Suppressor macrophage treated with lipopolysaccharide for 4 hours (primary cell): ENCODE results near the gene IDH3G.

ENCODE experiments used
- DNase-seq: peaks from one replicate; pipeline ENCODE4 v3.0.0-alpha.2; 2020

The IDH3G gene

DNA sequence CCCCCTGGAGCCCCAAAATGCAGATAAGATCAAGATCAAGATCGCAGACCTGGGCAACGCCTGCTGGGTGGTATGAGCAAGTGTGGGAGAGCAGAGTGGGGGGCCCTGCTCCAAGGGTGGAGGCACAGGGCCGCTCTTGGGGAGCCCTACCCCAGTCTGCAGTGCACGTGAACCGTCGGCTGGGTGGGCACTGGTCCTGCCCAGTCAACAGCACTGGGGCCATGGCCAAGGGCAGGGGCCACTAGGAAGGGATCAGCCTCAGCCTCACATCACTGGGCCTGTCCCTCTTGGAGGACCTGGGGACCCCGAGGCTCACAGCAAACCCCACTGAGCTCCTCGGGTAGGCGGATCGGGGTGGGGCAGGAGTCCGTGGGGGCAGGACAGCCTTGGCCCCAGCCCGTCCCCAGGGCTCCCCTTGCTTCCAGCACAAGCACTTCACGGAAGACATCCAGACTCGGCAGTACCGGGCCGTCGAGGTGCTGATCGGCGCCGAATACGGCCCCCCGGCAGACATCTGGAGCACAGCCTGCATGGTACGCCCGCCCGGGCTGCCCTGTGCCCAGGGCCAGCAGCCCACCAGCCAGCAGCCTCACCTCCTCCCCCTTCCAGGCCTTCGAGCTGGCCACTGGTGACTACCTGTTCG lies 9.7 kb downstream of the IDH3G start:
- DNase-seq = no peak

DNA sequence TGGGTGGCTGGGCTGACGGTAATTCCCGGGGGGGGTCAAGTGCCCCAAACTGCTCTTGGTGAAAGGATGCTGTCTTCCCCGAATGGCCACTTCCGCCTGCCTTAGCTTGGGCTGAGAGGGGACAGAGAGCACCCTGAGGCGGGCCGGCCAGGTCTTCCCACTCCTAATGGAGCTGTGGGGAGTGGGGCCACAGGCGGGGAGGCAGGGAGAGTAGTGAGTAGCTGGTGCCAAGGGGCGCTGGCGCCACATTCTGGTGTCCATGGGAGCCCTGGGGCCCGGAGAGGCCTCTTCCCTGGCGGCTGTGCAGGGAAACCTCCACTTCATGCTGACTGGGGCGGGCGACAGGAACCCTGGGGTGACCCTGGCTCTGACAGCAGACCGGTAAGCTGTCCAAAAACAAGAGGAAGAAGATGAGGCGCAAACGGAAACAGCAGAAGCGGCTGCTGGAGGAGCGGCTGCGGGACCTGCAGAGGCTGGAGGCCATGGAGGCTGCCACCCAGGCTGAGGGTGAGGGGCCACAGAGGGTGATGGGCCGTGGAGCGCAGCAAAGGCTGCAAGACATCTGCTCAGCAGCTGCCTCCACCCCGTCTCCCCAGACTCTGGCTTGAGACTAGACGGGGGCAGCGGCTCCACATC lies 10.7 kb downstream of the IDH3G start:
- DNase-seq = no peak

DNA sequence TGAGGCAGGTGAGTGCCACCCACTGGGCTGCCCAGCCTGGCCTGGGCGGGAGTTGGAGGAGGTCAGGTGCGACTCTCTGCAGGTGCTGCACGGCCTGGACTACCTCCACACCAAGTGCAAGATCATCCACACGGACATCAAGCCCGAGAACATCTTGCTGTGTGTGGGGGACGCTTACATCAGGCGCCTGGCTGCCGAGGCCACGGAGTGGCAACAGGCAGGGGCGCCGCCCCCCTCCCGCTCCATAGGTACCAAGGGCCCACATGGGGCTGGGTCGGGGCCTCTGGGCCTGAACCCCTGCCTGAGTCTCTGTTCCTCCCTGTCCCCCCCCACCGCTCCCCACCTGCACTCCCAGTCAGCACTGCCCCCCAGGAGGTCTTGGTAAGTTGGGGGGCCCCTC lies 11.3 kb downstream of the IDH3G start:
- DNase-seq = no peak

DNA sequence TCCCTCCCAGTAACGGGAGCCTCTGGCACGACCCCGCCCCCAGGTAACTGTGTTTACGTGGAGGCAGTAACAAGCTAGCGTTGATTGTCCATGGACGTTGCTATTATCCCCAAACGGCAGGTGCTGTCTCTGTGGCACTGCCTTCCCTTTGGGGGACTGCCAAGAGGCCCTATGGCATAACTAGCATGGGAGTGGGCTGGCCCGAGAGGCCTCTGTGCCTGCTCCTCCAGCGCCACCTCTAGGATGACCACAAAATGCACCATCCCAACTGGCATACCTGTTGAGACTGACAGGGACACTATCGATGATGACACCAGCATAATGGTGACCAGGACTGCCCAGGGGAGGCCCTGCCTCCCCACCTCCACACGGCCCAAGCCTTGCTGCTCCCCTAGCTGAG lies 11.9 kb downstream of the IDH3G start:
- DNase-seq = no peak

DNA sequence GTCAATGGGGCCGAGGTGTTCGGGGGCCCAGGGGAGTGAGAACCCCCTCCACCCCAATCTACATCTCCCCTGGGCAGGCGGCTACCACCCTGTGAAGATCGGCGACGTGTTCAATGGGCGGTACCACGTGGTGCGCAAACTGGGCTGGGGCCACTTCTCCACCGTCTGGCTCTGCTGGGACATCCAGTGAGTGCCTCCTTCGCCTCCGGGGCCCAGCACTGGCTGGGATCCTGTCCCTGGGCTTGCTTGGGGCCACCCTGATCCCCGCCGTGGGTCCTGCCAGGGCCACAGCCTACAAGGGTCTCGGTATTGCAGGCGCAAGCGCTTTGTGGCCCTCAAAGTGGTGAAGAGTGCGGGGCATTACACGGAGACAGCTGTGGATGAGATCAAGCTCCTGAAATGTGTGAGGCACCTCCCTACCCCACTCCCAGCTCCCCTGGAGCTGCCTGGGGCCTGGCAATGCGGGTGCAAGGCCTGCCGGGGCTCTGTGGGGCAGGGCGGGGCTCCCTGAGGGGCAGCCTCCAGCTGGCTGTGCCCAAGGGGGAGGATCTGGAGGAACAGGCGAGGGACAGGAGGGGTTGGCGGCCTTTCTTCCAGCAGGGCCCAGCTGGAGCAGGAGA lies 12.6 kb downstream of the IDH3G start:
- DNase-seq = no peak

DNA sequence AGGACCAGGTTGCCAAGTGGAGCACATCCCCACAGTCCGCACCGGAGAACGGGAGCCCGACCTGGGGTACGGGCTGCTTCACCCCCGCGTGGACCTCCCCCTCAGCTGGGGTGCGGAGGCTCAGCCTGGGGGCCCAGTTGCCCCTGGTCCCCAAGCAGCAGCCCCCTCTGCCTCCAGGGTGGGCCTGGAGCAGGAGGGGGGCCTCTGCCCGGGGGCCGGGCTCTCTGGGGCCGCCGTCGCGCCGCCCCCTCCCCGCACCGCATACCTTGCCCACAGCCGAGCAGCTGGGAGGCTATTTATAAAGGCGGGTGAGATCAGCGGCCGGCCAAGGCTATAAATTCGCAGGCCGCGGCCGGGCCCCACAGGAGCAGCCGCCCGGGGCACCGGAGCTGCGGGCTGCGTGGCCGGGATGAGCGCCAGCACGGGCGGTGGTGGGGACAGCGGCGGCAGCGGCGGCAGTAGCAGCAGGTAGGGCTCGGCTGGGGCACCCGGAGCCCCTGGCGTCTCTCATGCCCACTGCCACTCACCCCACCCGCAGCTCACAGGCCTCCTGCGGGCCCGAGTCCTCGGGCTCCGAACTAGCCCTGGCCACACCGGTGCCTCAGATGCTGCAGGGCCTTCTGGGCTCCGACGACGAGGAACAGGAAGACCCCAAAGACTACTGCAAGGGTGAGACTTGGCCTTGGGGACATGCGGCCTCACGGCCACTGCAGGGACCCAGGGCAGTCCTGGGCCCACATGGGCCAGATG lies 13.3 kb downstream of the IDH3G start, which contains the start of gene SRPK3:
Gene SRPK3, plus strand, starts transcription at position 364 of the 750 bp plus-strand sequence. Its CDS starts 46 bp downstream, at position 410.
- DNase-seq = no peak

DNA sequence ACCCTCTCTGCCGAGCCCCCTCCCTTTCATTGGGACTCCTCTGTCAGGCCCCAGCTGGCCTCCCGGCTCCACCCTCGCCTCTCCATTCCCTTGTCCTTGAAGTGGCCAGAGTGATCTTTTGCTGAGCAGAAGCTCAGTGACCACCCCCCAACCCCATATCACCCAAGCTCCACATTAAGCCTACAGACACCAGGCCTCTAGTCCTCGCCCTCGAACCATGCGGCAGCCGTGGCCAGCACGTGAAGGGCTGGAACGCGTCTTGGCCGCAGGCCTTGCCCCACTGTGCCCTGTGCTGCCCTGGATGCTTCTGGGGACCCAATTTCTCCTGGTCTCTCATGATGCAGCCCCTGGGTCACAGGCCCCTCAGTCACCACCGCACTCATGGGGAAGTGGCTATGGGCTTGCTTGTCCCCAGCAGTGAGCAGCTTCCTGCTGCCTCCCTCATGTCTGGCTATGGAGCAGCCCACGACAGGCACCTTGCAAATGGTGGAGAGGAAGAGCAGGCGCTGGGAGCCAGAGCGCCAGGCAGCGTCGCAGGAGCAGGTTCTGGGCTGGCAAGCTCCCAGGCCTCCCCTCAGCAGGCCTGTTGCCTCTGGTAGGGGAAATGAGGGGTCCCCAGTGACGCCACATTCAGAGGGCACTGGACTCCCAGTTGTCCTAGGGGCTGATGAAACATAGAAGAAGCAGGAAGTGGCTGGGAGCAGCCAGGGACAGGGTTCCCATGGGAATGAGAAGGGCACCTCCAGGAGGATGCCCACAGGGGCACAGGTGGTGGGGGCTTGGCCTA lies 14.1 kb downstream of the IDH3G start:
- DNase-seq = no peak

DNA sequence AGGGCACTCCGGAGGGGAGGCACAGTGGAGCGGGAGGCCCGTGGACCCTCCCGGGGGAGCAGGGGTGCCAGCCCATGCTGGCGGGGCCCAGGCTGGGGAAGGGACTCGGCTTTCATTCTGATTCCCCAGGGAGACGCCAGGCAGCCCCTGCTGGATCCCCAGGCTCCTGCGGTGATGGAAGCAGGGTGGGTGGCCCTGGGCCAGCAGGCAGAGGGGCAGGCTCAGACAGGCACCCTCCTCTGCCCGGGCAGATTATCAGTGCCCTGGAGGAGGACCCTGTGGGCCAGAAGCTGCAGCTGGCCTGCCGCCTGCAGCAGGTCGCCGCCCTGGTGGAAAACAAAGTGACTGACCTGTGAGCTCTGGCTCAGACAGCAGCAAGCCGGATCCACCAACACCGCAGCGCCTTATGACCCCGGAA lies 15.5 kb downstream of the IDH3G start:
- DNase-seq = no peak

DNA sequence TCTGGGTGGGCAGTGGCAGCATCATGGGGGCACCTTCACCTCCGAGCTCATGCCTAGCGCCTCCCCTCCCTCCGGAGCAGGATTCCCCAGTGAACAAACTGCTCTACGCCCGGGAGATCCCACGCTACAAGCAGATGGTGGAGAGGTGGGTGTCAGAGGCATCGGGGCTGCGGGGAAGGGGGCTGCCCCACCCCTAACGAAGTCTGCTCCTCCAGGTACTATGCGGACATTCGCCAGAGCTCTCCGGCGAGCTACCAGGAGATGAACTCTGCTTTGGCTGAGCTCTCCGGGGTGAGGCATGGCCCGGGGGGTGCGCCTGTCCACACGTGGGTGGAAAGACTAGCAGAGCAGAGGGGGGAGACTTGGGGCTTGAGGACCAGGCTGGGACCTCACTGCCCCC lies 16.0 kb downstream of the IDH3G start:
- no peak for DNase-seq

DNA sequence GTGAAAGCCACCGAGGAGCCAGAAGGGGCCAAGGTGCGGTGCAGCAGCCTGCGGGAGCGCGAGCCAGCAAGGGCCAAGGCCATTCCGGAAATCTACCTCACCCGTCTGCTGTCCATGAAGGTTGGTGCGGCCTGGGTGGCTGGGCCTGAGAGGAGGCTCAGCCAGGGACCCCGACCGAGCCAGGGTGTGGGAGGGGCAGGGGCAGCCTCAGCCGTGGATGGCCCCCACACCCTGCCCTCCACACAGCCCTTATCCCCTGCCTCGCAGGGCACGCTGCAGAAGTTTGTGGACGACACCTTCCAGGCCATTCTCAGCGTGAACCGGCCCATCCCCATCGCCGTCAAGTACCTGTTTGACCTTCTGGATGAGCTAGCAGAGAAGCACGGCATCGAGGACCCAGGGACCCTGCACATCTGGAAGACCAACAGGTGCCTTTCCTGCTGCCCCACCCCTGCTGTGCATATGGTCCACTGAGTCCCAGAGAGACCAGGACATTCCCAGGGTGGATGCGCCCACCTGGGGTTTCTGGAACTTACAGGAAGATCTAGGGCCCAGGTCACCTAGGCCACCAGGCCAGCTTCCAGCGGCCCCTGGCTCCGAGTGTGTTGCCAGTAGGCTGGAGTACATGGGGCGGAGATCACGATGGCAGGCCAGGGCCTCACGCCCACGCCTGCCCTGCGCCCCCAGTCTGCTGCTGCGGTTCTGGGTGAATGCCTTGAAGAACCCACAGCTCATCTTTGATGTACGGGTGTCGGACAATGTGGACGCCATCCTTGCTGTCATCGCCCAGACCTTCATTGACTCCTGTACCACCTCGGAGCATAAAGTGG lies 16.7 kb downstream of the IDH3G start:
- DNase-seq = no peak

DNA sequence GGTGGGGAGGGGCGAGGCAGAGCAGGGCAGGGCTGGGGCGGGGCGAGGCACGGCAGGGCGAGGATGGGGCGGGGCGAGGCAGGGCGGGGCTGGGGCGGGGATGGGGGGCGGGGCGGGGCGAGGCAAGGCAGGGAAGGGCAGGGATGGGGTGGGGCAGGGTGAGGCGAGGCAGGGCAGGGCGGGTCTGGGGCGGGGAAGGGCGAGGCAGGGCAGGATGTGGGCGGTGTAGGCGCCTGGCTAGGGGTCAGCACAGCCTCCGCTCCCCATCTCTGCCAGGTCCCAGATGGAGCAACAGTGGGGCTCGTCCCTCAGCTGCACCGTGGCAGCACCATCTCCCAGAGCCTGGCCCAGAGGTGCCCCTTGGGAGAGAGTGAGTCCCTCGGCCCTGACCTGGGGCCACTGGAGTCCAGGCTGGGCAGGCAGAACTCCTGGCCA lies 17.5 kb downstream of the IDH3G start:
- no peak for DNase-seq

DNA sequence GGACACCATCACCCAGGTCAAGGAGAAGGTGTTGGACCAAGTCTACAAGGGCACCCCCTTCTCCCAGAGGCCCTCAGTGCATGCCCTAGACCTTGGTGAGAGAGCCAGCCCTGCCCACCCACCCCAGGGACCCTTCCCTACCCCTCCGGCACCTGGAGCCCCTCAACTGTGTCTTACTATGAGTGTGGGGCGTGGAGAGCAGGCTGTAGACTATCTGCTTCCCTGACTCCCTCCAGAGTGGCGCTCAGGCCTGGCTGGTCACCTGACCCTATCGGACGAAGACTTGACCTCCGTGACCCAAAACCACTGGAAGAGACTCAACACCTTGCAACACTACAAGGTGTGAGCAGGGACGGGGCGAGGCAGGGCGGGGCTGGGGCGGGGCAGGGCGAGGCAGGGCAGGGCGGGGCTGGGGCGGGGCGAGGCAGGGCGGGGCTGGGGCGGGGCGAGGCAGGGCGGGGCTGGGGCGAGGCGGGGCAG lies 18.0 kb downstream of the IDH3G start:
- no peak for DNase-seq

DNA sequence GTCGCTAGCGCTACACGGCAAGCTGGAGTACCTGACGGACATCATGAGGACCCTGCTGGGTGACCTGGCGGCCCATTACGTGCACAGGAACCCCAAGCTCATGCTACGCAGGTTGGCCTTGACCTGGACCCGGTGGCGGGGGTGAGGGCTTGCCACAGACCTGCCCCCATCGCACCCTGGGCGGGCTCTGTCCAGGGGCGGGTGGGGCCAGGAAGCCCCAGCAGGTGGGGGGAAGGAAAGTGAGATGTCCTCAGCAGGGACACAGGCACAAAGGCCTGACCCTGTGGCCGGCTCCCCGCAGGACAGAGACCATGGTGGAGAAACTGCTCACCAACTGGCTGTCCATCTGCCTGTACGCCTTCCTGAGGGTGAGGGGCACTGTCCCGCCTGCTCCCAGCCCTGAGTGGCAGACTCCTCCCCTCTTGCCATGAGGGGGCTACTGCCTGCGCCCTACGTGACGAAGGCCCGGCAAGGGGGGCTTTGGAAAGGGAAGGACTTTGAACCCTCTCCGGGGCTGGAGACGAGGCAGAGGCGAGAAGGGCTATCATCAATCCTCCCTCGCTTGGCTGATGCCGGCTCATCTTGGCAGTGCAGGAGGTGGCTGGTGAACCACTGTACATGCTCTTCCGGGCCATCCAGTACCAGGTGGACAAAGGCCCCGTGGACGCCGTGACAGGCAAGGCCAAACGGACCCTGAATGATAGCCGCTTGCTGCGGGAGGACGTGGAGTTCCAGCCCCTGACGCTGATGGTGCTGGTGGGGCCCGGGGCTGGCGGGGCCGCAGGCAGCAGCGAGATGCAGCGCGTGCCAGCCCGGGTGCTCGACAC lies 18.7 kb downstream of the IDH3G start:
- DNase-seq = no peak

DNA sequence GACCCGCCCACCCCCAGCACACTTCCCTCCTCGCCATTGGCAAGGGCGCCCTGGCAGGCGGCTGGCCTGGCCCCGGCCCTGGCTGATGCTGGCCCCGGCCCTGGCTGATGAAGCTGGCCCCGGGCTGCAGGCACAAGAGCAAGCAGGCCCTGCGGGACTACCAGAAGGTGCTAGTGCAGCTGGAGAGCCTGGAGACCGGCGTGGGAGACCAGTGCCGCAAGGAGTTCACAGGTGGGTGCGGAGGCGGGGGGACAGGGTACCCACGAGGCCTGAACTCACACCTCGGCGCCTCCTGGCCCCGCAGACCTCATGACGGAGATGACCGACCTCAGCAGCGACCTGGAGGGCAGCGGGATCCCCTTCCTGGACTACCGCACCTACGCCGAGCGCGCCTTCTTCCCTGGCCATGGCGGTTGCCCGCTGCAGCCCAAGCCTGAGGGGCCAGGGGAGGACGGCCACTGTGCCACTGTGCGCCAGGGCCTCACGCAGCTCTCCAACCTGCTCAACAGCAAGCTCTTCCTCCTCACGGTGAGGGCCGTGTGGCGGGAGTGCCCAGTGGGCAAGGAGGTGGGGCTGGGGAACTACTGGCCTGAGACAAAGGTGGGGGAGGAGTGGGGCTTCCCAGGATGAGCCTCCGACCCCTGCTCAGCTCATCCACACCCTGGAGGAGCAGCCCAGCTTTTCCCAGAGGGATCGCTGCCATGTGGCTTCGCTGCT lies 19.4 kb downstream of the IDH3G start:
- DNase-seq = no peak

DNA sequence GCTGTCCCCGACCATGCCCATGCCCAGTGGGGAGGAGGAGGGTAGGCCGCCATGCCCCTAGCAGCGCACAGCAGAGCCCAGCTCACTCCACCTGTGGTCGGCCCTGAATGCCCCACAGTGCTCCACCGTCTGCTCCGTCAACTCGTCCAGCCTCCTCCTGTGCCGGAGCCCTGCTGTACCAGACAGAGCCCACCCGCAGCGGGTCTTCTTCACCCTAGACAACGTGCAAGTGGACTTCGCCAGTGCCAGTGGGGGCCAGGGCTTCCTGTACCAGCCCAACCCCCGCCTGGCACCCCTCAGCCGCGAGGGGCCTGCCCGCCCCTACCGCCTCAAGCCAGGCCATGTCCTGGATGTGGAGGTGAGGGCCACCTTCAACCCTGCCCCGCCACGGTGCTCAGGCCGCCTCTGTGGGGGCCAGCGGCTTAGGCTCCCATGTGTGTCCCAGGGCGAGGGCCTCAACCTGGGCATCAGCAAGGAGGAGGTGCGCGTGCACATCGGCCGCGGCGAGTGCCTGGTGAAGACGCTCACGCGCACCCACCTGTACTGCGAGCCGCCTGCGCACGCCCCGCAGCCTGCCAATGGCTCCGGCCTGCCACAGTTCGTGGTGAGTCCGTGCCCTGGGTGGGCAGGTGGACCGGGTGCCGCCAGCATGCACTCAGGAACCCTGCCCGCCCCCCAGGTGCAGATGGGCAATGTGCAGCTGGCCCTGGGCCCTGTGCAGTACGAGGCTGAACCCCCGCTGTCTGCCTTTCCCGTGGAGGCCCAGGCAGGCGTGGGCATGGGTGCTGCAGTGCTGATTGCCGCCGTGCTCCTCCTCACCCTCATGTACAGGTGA lies 20.2 kb downstream of the IDH3G start:
- DNase-seq = no peak

DNA sequence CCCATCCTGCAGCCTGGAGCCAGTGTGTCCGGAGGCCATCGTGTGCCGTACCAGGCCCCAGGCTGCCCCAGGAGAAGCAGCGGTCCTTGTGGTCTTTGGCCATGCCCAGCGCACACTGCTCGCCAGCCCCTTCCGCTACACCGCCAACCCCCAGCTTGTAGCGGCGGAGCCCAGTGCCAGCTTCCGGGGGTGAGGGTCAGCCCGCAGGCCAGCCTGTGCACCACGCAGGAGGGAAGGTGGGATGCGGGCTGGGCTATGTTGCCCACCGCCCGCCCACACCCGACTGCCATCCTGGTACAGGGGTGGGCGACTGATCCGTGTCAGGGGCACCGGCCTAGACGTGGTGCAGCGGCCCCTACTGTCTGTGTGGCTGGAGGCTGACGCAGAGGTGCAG lies 21.0 kb downstream of the IDH3G start:
- no peak for DNase-seq

DNA sequence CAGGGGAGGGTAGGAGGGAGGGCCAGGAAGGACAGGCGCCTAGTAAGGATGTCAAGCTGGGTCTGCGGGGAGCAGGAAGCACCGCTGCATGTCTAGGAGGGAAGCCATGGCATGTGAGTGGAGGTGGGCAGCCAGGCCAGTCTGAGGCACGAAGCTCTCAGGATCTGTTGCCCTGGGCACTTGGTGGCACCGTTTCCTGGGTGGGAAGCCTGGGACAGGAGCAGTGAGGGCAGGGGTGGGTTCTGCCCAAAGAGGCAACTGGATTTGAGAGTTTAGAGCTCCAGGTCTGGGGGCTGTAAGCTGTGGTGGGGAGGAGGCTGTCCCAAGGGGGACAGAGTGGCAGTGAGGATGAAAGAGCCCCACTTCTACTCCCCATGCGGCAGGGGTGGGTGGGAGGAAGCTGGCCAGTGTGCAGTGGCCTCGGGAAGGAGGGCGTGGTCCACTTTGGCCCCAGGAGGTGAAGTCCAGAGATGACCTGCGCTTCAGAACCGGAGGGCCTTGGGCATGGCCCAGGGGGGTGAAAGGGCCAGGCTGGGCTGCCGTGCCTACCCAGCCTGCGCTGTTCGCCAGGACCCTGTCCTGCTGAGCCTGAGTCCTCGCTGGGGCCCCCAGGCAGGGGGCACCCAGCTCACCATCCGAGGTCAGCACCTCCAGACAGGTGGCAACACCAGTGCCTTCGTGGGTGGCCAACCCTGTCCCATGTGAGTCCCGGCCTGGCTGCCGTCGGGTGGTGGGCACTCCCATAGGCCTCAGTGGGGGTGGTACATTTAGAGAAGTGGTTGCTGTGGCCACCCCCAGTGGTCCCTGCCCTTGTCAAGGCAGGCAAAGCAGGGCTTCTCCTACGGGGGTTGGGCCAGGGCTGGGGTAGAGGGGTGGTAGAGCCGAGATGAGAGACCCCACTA lies 21.6 kb downstream of the IDH3G start:
- no peak for DNase-seq
